Measurements from ENCODE around the gene GNL1. TPM values are rescaled to one million over a fixed set of nuclear protein-coding genes. Genes with fewer than 3 reads are reported as not detected.
"Not testable (repeated sequence)": the region's sequence is repeated elsewhere in the genome, so short reads cannot be mapped to it uniquely, and the experiment has no call there.

Gene GNL1, protein sequence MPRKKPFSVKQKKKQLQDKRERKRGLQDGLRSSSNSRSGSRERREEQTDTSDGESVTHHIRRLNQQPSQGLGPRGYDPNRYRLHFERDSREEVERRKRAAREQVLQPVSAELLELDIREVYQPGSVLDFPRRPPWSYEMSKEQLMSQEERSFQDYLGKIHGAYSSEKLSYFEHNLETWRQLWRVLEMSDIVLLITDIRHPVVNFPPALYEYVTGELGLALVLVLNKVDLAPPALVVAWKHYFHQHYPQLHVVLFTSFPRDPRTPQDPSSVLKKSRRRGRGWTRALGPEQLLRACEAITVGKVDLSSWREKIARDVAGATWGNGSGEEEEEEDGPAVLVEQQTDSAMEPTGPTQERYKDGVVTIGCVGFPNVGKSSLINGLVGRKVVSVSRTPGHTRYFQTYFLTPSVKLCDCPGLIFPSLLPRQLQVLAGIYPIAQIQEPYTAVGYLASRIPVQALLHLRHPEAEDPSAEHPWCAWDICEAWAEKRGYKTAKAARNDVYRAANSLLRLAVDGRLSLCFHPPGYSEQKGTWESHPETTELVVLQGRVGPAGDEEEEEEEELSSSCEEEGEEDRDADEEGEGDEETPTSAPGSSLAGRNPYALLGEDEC
- total RNA-seq, result 100 to 1,000 TPM; 134 to 142 (median 138) TPM

DNA sequence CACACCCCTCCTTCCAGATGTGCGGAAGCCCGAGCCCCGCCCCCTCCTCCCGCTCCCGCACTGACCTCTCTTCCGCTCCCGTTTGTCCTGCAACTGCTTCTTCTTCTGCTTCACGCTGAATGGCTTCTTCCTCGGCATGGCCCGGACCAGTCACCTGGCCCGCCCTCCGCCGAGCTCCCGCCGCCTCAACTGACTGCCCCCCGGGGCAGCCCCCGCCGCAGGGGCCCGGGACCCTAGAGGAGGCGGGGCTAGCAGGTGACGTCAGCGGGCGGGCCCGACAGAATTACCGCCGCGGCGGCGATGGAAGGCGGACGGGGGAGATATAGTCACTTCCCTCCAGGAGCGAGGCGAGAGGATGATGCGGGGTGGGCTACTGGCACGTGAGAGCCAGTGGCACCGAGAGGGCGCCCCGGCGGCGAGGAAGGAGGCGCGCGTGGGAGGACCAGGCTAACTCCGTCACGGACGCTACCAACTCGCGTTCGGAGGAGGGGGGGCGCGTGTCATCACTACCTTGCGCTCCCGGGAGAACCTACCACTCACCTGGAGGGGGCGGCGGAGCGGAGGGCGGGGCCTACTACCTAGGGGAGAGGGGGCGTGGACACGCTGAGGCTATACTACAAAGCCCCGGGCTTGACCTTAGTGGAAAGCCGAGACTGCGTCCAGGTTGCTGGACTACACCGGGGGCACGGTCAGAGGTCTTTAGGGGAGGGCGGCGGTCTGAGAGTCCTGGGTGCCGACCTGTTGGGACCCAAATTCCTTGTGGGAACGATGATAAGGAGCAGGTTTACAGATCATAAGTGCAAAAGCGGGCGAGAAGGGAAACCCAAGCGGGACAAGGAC, at the start of gene GNL1:
GNL1 (minus strand) TSS at position 424 of the 840 bp plus-strand sequence; CDS start at position 138, 286 bp downstream.
- Mint-ChIP-seq H3K9me3 (no peaks in the 10 kb centered on the region), H3K36me3 (ENCODE audit: insufficient read depth) (peaks cover 37% of the 10 kb centered on the region), H3K27me3 (ENCODE audit: low read depth) (no peaks in the 10 kb centered on the region), H3K4me3 (peak within 1 kb of the TSS; percentile 98), H3K4me1 (ENCODE audit: low read depth) (peaks cover 36% of the 10 kb centered on the region)
- DNase-seq (peak; percentile 100), ATAC-seq (peak; percentile 86 to 89)

DNA sequence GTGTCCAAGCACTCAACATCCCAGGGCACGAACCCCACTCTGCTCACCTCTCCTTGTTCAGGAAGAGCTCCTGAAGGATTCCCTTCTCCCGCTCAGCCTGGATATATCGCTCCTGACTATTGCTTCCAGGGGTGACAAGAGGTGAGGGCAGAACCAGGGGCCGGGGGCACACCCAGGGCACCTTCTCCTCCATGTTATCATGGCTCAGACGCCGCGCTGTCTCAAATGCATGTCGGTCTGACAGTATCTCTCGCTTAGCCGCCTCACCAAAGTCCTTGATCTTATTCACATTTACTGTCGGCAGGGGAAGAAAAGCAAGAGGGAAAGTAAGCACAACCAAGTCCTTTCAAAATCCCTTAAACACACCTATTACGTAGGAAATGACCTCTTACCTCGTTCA, 47.7 kb upstream of the GNL1 start:
- no peak for DNase-seq
- H3K36me3 Mint-ChIP-seq (ENCODE audit: insufficient read depth), result peaks cover 53% of the 10 kb centered on the region
- no peaks in the 10 kb centered on the region for H3K9me3 Mint-ChIP-seq
- H3K4me1 Mint-ChIP-seq (ENCODE audit: low read depth), result peaks cover 26% of the 10 kb centered on the region
- no peaks in the 10 kb centered on the region for H3K27me3 Mint-ChIP-seq (ENCODE audit: low read depth)
- no peak overlapping the region for H3K4me3 Mint-ChIP-seq
- no peak for ATAC-seq

DNA sequence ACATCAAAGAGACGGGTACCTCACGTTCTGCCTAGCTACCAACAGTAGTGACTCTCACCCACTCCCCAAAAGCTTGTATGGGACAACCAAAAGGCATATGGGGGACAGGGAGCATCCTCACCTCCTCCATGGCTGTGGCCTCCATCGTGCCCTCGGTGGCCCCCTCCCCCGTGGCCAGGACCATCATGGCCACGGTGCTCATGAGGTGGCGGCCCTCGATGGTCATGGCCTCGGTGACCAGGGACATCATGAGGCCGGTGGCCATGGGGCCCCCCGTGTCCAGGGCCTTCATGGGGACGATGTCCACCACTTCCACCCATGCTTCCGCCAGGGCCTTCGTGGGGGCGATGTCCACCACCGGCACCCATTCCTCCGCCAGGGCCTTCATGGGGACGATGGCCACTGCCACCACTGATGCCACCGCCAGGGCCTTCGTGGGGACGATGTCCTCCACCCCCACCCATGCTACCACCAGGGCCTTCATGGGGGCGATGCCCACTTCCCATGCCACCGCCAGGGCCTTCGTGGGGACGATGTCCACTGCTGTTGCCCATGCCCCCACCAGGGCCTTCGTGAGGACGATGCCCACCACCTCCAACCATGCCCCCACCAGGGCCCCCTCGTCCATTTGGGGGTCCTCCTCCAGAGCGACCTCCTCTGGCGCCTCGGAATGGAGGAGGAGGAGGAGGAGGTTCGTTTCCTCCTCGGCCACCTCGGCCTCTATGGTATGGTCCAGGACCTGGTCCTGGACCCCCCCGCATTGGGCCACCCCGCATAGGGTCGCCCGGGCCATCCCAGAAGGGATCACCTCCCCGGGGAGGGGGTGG, 45.7 kb upstream of the GNL1 start:
- DNase-seq (no peak), ATAC-seq (no peak)
- Mint-ChIP-seq H3K4me3 (no peak overlapping the region), H3K36me3 (ENCODE audit: insufficient read depth) (peaks cover 45% of the 10 kb centered on the region), H3K9me3 (no peaks in the 10 kb centered on the region), H3K4me1 (ENCODE audit: low read depth) (peaks cover 25% of the 10 kb centered on the region), H3K27me3 (ENCODE audit: low read depth) (no peaks in the 10 kb centered on the region)

DNA sequence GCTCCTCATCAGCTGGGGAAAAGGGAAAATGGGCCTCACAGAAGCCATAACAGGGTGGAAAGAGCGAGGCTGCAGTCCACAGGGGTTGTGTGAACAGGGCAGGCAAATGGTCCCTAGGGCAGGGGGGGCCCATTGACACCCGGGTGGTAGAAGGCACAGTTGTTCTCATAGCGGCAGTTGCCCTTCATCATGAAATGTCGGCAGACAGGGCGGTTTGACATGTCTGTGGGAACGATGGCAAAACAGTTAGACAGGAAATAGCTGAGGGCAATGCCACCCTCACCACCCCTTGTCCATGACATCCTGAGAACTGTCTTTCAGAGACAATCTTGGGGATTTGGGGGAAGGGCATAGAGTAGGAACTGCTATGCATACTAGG, 45.1 kb upstream of the GNL1 start:
- Mint-ChIP-seq H3K4me3 (no peak overlapping the region), H3K27me3 (ENCODE audit: low read depth) (no peaks in the 10 kb centered on the region), H3K36me3 (ENCODE audit: insufficient read depth) (peaks cover 40% of the 10 kb centered on the region), H3K4me1 (ENCODE audit: low read depth) (peaks cover 26% of the 10 kb centered on the region), H3K9me3 (no peaks in the 10 kb centered on the region)
- ATAC-seq (no peak), DNase-seq (no peak)

DNA sequence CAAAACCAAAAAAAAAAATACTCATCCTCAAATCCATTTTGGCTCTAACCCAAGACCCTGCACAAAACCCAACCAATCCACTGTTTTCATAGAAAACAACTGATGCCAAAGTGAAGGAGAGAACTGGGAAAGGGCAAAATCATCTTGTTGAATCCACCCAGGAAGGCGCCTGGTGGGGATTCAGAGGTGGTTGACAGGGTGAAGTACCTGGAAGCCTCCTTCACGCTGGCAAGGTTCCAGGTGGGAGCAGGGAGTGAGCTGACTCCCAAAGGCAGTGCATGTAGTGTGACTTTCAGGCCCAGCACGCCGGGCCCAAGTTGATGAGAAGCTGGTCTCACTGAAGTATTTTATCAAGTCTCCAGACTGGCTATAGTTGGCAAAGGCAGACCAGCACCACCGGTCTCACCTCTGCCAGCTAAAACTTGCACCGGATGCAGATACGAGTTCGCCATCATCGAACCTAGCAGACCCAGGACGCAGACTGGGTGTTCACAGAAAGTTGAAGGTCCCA, 44.2 kb upstream of the GNL1 start:
- Mint-ChIP-seq H3K4me3 (no peak overlapping the region), H3K9me3 (no peaks in the 10 kb centered on the region), H3K36me3 (ENCODE audit: insufficient read depth) (peaks cover 33% of the 10 kb centered on the region), H3K27me3 (ENCODE audit: low read depth) (no peaks in the 10 kb centered on the region), H3K4me1 (ENCODE audit: low read depth) (peaks cover 23% of the 10 kb centered on the region)
- DNase-seq, result no peak
- ATAC-seq, result no peak

DNA sequence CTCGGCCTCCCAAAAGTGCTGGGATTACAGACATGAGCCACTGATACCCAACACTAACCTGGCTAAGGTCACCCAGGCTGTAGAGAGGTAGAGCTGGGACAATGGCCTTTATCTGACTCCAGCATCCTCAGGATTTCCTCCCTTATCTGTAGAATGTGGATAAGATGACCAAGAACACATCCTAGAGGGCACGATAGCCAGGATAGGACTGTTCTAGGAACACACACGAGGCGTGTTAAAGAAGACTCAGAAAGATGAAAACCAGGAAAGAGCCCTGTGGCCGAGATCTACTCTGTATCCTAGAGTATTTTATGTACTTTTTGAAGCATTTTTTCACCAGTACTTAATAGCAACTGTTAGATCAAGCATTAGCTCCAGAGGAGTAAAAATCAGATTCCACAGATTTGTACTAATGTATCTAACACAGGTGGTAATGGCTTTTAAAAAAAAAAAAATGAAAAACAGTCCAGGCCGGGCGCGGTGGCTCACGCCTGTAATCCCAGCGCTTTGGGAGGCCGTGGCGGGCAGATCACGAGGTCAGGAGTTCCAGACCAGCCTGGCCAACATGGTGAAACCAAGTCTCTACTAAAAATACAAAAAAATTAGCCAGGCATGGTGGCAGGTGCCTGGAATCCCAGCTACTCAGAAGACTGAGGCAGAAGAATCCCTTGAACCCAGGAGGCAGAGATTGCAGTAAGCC, 43.5 kb upstream of the GNL1 start:
- no peaks in the 10 kb centered on the region for H3K27me3 Mint-ChIP-seq (ENCODE audit: low read depth)
- peaks cover 31% of the 10 kb centered on the region for H3K36me3 Mint-ChIP-seq (ENCODE audit: insufficient read depth)
- DNase-seq (no peak), ATAC-seq (no peak)
- no peaks in the 10 kb centered on the region for H3K9me3 Mint-ChIP-seq
- peaks cover 25% of the 10 kb centered on the region for H3K4me1 Mint-ChIP-seq (ENCODE audit: low read depth)
- no peak overlapping the region for H3K4me3 Mint-ChIP-seq

DNA sequence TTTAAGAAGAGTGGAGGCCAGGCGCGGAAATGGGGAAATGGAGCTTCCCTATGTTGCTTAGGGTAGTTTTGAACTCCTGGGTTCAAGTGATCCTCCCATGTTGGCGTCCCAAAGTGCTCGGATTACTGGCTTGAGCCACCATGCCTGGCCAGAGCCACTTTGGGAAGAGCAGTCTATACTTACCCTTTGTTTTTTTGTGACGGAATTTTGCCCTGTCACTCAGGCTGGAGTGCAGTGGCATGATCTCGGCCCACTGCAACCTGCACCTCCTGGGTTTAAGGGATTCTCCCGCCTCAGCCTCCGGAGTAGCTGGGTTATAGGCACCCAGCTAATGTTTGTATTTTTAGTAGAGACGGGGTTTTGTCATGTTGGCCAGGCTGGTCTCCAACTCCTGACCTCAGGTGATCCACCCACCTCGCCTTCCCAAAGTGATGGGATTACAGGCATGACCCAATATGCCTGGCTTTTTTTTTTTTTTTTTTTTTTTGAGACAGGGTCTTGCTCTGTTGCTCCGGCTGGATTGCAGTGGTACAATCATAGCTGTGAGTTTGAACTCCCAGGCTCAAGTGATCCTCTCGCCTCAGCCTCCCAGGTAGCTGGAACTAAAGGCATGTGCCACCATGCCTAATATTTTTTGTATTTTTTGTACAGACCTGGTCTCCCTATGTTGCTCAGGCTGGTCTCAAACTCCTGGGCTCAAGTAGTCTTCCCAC, 42.8 kb upstream of the GNL1 start:
- no peaks in the 10 kb centered on the region for H3K9me3 Mint-ChIP-seq
- DNase-seq, result no peak
- H3K4me1 Mint-ChIP-seq (ENCODE audit: low read depth), result peaks cover 25% of the 10 kb centered on the region
- peaks cover 27% of the 10 kb centered on the region for H3K36me3 Mint-ChIP-seq (ENCODE audit: insufficient read depth)
- no peak overlapping the region for H3K4me3 Mint-ChIP-seq
- no peaks in the 10 kb centered on the region for H3K27me3 Mint-ChIP-seq (ENCODE audit: low read depth)
- no peak for ATAC-seq

DNA sequence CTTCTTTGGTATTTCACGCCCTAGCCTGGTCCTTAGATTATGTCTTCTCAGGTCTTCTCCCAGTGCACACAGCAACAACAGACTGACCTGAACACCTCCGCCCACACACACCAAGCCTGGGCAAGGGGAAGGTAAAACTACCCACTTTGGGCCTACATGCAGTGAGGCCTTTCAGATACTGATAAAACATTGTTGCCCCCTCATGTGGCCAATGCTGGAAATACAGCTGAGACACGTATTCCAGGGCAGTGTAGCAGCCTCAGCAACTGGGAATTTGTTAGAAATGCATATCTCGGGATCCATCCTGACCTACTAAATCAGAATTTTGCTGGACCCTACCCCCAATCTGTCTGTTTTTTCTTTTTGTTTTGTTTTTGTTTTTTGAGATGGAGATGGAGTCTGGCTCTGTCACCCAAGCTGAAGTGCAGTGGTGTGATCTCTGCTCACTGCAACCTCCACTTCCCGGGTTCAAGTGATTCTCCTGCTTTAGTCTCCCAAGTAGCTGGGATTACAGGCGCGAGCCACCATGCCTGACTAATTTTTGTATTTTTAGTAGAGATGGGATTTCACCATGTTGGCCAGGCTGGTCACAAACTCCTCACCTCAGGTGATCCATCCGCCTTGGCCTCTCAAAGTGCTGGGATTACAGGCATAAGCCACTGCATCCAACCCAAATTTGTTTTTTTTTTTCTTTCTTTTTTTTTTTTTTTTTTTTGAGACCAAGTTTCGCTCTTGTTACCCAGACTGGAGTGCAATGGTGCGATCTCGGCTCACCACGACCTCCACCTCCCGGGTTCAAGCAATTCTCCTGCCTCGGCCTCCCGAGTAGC, 41.2 kb upstream of the GNL1 start:
- not testable (repeated sequence) for H3K27me3 Mint-ChIP-seq (ENCODE audit: low read depth); H3K9me3 Mint-ChIP-seq; H3K4me3 Mint-ChIP-seq
- DNase-seq, result peak; percentile 79
- Mint-ChIP-seq H3K4me1 (ENCODE audit: low read depth) (peaks cover 17% of the 10 kb centered on the region), H3K36me3 (ENCODE audit: insufficient read depth) (peaks cover 15% of the 10 kb centered on the region)
- peak; percentile 85 to 89 for ATAC-seq

DNA sequence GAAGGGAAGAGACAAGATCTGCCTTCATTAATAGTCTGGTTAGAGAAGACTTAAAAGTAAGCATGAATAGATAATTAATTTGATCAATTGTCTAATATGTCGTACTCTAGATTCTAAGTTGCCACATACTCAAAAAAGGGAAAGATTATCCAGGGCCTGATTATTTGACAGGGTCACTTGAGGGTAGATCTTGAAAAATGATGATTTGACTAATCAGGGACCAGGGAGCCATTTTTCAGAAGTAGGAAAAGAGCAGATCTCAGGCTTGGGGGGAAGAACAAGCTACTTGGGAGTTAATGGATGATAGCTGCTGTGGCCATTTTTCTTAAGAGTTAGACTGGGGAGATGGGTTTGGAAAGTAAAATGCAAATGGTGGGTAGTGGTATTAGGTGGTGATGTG, 36.0 kb upstream of the GNL1 start:
- peaks cover 45% of the 10 kb centered on the region for H3K36me3 Mint-ChIP-seq (ENCODE audit: insufficient read depth)
- no peak for ATAC-seq
- peaks cover 8% of the 10 kb centered on the region for H3K4me1 Mint-ChIP-seq (ENCODE audit: low read depth)
- DNase-seq, result no peak
- no peaks in the 10 kb centered on the region for H3K27me3 Mint-ChIP-seq (ENCODE audit: low read depth)
- no peaks in the 10 kb centered on the region for H3K9me3 Mint-ChIP-seq
- H3K4me3 Mint-ChIP-seq, result no peak overlapping the region

DNA sequence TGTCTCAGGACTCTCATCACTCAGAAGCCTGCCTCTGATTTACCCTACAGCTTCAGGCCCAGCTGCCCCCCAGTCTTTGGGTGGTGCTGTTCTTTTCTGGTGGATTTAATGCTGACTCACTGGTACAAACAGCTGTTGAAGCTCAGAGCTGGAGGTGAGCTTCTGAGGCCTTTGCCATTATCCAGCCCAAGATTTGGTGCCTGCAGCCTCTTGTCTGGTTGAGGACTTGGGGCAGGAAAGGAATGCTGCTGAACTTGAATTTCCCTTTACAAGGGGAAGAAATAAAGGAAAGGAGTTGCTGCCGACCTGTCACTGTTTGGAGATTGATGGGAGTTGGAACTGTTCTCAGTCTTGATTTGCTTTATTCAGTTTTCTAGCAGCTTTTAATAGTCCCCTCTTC, 34.7 kb upstream of the GNL1 start:
- DNase-seq (no peak), ATAC-seq (peak; percentile 23)
- Mint-ChIP-seq H3K27me3 (ENCODE audit: low read depth) (no peaks in the 10 kb centered on the region), H3K4me3 (no peak overlapping the region), H3K9me3 (no peaks in the 10 kb centered on the region), H3K36me3 (ENCODE audit: insufficient read depth) (peaks cover 52% of the 10 kb centered on the region), H3K4me1 (ENCODE audit: low read depth) (peaks cover 4% of the 10 kb centered on the region)

DNA sequence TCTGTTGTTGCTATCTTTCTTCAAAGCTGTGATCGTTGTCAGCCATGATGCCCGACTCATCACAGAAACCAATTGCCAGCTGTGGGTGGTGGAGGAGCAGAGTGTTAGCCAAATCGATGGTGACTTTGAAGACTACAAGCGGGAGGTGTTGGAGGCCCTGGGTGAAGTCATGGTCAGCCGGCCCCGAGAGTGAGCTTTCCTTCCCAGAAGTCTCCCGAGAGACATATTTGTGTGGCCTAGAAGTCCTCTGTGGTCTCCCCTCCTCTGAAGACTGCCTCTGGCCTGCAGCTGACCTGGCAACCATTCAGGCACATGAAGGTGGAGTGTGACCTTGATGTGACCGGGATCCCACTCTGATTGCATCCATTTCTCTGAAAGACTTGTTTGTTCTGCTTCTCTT, 34.2 kb upstream of the GNL1 start:
- Mint-ChIP-seq H3K27me3 (ENCODE audit: low read depth) (no peaks in the 10 kb centered on the region), H3K36me3 (ENCODE audit: insufficient read depth) (peaks cover 54% of the 10 kb centered on the region), H3K9me3 (no peaks in the 10 kb centered on the region), H3K4me3 (no peak overlapping the region), H3K4me1 (ENCODE audit: low read depth) (peaks cover 4% of the 10 kb centered on the region)
- DNase-seq, result no peak
- ATAC-seq, result peak; percentile 3 to 23

DNA sequence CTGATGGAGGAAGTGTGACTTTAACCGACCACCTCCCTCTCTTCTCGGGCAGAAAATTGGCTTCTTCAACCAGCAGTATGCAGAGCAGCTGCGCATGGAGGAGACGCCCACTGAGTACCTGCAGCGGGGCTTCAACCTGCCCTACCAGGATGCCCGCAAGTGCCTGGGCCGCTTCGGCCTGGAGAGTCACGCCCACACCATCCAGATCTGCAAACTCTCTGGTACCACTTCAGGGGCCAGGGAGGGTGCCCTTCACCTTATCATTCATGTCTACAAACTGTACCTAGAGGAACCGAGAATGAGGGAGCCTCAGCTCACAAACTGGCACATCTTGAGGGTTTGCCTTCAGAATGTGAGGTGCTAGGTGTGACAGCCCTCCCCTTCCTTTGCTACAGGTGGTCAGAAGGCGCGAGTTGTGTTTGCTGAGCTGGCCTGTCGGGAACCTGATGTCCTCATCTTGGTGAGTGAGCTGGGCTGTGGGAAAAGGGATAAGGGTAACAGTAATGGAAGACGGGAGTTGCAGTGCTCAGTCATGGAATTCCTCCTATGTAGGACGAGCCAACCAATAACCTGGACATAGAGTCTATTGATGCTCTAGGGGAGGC, 33.6 kb upstream of the GNL1 start:
- DNase-seq (no peak), ATAC-seq (peak in 1 of 2 donors; percentile 21)
- peaks cover 53% of the 10 kb centered on the region for H3K36me3 Mint-ChIP-seq (ENCODE audit: insufficient read depth)
- peaks cover 2% of the 10 kb centered on the region for H3K4me1 Mint-ChIP-seq (ENCODE audit: low read depth)
- no peak overlapping the region for H3K4me3 Mint-ChIP-seq
- no peaks in the 10 kb centered on the region for H3K27me3 Mint-ChIP-seq (ENCODE audit: low read depth)
- no peaks in the 10 kb centered on the region for H3K9me3 Mint-ChIP-seq
